Left lung (tissue), 10 donors: ENCODE results near the gene PRAF2. TPM values are rescaled to one million over a fixed set of nuclear protein-coding genes. Genes with fewer than 3 reads are reported as not detected.

Experiments used
- ATAC-seq: fragments of 200-7000 bp; cut with Tn5 transposase; one replicate; pipeline ENCODE4 v1.9.1; 2020; ENCODE audit warnings: moderate library complexity
- DNase-seq, 4 donors: peaks; one replicate each; pipeline ENCODE4 v3.0.0-alpha.2; 2013 to 2020
- H3K27ac ChIP-seq, 2 donors: fragments of 200-600 bp; sonication (generic) in 1 of 2; one replicate each; pipeline versions ENCODE4 v1.5.0 to v1.8.0; 2020 to 2021
- H3K27me3 ChIP-seq, 2 donors: fragments of 200-600 bp; sonication (generic) in 1 of 2; one replicate each; pipeline versions ENCODE4 v1.5.0 to v1.8.0; 2020 to 2021
- H3K36me3 ChIP-seq, 2 donors: fragments of 200-600 bp; sonication (generic) in 1 of 2; one replicate each; pipeline versions ENCODE4 v1.5.0 to v1.8.0; 2020 to 2021
- H3K4me1 ChIP-seq, 2 donors: fragments of 200-600 bp; one replicate each; pipeline ENCODE4 v1.8.0; 2021
- H3K4me3 ChIP-seq, 2 donors: fragments of 200-600 bp; sonication (generic) in 1 of 2; one replicate each; pipeline versions ENCODE4 v1.5.0 to v1.8.0; 2020 to 2021; ENCODE audit warnings: mild to moderate bottlenecking in 1 of 2
- H3K9me3 ChIP-seq, 2 donors: fragments of 200-600 bp; sonication (generic) in 1 of 2; one replicate each; pipeline versions ENCODE4 v1.5.0 to v1.8.0; 2020 to 2021
- intact Hi-C, 2 donors: fragments of 100-400 bp; cut with DNase I; formaldehyde crosslinking; loops; one replicate each; pipeline versions ENCODE4 v1.11.2 to v1.14.2; 2022
- polyA plus RNA-seq, 6 donors: library from polyadenylated mRNA; unstranded; fragments of 120-200 nt; gene quantifications; one replicate each; pipeline ENCODE4 v1.2.1, GENCODE V29; 2013; ENCODE audit not compliant: insufficient read length in 6 of 6
- total RNA-seq, 2 donors: library from RNA; stranded (reverse); fragmentation: NEBNext Ultra II Directional; extraction: Animal tissue kit (Norgen Biotek cat#: 25700); gene quantifications; one replicate each; pipeline ENCODE4 v1.2.1, GENCODE V29; 2021
- TF ChIP-seq, protein P1 (sequence below), 2 donors: fragments of 200-600 bp; sonication (generic) in 1 of 2; IDR thresholded peaks; one replicate each; pipeline versions ENCODE4 v1.5.0 to v1.8.0; 2021; ENCODE audit warnings: antibody characterized with exemption in 2 of 2
- donor health status: DM: no; HTN: yes; CAD: no.
- donor health status: DM: no; HTN: no; CAD: no.

The PRAF2 gene
- total and polyA plus RNA-seq, 8 donors = 26.6 to 40.0 (median 33.8) TPM

DNA sequence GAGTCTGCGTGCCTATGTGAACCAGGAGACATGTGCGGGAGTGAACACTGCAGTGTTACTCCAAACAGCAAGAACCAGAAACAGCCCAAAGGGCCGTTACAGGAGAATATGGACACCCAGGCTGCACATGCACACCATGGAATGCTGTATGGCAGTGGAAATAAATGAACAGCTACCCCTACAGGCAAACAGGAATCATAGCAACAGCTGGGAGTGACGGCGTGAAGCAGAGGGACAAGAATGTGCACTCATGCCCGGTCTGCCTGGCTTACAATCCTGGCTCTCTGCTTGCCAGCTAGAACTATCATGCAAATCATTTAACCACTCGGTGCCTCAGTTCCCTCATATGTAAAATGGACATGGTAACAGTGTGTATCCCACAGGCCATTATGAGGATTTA lies 33.1 kb upstream of the PRAF2 start:
- no peaks in the 10 kb centered on the region for H3K27me3 ChIP-seq
- DNase-seq (peak in 1 of 4 donors; percentile 13), ATAC-seq (peak; percentile 92)
- no peak overlapping the region for H3K4me3 ChIP-seq
- H3K4me1 ChIP-seq = no peaks in the 10 kb centered on the region
- no peak overlapping the region for H3K27ac ChIP-seq
- no peaks in the 10 kb centered on the region for H3K9me3 ChIP-seq
- peaks cover 0 to 6% of the 10 kb centered on the region in 2 donors for H3K36me3 ChIP-seq
- TF ChIP-seq, protein P1, sequence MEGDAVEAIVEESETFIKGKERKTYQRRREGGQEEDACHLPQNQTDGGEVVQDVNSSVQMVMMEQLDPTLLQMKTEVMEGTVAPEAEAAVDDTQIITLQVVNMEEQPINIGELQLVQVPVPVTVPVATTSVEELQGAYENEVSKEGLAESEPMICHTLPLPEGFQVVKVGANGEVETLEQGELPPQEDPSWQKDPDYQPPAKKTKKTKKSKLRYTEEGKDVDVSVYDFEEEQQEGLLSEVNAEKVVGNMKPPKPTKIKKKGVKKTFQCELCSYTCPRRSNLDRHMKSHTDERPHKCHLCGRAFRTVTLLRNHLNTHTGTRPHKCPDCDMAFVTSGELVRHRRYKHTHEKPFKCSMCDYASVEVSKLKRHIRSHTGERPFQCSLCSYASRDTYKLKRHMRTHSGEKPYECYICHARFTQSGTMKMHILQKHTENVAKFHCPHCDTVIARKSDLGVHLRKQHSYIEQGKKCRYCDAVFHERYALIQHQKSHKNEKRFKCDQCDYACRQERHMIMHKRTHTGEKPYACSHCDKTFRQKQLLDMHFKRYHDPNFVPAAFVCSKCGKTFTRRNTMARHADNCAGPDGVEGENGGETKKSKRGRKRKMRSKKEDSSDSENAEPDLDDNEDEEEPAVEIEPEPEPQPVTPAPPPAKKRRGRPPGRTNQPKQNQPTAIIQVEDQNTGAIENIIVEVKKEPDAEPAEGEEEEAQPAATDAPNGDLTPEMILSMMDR (IDR thresholded peaks at IDR 0.05) = peak; percentile 22 to 26
- intact Hi-C loops = no loop called here

DNA sequence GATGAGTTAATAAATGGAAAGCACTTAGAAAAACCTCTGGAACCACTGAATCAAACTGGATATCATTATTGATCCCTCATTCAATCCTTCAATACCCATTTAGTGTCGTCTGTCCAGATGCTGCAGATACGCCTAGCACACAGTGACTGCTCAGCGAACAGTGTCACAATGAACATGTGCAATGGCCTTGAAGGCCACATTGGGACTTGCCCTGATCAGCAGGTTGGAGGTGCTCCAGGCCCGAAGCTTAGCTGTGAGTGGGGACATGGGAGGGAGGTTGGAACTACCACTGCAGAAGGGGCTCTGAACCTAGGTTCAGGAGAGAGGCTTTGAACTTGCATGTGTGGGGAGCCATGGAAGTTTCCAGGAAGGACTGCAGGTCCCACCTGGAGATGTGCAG lies 32.5 kb upstream of the PRAF2 start:
- no peak for ATAC-seq

DNA sequence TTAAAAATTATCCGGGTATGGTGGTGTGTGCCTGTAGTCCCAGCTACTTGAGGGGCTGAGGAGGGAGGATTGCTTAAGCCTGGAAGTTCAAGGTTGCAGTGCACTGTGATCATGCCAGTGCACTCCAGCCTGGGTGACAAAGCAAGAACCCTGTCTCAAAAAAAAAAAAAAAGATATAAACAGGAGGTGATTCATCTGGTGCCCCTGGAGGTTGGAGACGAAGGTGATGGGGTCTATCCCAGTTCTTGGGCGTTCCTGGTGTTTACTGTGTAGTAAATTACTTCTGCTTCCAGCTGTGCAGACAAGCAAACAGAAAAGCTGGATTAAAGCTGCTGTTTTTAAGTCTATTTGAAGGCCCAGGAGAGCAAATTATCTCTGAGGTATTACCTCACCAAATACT lies 29.8 kb upstream of the PRAF2 start:
- H3K27ac ChIP-seq = no peak overlapping the region
- no peaks in the 10 kb centered on the region for H3K36me3 ChIP-seq
- H3K27me3 ChIP-seq = no peaks in the 10 kb centered on the region
- TF ChIP-seq, protein P1 (IDR thresholded peaks at IDR 0.05) = no peak
- no peak for DNase-seq
- no peak overlapping the region for H3K4me3 ChIP-seq
- no peak for ATAC-seq
- peaks cover 0 to 6% of the 10 kb centered on the region in 2 donors for H3K4me1 ChIP-seq
- H3K9me3 ChIP-seq = no peaks in the 10 kb centered on the region
- intact Hi-C loops = no loop called here

More for the DNA sequence above, 32.5 kb upstream of the PRAF2 start:
- TF ChIP-seq, protein P1 (IDR thresholded peaks at IDR 0.05) = no peak
- peaks cover 0 to 6% of the 10 kb centered on the region in 2 donors for H3K4me1 ChIP-seq
- H3K27ac ChIP-seq = no peak overlapping the region
- no peaks in the 10 kb centered on the region for H3K27me3 ChIP-seq
- no peak overlapping the region for H3K4me3 ChIP-seq
- H3K36me3 ChIP-seq = no peaks in the 10 kb centered on the region
- DNase-seq = no peak
- no peaks in the 10 kb centered on the region for H3K9me3 ChIP-seq
- intact Hi-C loops = no loop called here

DNA sequence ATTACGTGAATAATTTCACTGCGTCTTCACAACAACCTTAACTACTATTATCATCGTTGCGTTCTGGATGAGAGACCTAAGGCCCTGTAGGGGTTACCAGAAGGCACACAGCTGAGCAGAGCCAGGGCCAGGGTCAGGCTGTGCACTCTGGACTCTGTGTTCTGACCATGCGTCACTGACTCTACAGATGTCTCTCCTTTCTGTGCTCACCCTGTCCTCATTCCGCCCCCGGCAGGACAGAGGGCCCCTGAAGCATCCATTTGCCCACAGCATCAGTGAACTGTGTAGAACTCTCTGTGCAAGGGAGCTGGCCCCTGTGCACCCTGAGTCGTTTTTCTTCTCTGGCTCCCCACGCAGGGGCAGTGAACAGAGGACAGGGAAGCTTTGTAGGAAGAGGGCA lies 28.4 kb upstream of the PRAF2 start:
- no peaks in the 10 kb centered on the region for H3K36me3 ChIP-seq
- DNase-seq (no peak), ATAC-seq (no peak)
- H3K27me3 ChIP-seq = no peaks in the 10 kb centered on the region
- intact Hi-C loops = no loop called here
- no peaks in the 10 kb centered on the region for H3K9me3 ChIP-seq
- no peak overlapping the region for H3K27ac ChIP-seq
- peaks cover 0 to 6% of the 10 kb centered on the region in 2 donors for H3K4me1 ChIP-seq
- TF ChIP-seq, protein P1 (IDR thresholded peaks at IDR 0.05) = no peak
- no peak overlapping the region for H3K4me3 ChIP-seq

GRCh38 chrX:49101629-49101984 lies 27.8 kb upstream of the PRAF2 start:
- H3K4me3 ChIP-seq = peak overlapping the region; percentile 33 to 54
- no peaks in the 10 kb centered on the region for H3K27me3 ChIP-seq
- no peaks in the 10 kb centered on the region for H3K36me3 ChIP-seq
- peaks cover 0 to 6% of the 10 kb centered on the region in 2 donors for H3K4me1 ChIP-seq
- TF ChIP-seq, protein P1 (IDR thresholded peaks at IDR 0.05) = no peak
- ATAC-seq (peak; percentile 1), DNase-seq (no peak)
- peak overlapping the region in 1 of 2 donors; percentile 82 for H3K27ac ChIP-seq
- intact Hi-C loops = no loop called here
- no peaks in the 10 kb centered on the region for H3K9me3 ChIP-seq
